ENCODE measurements around the gene KDM8. TPM values are rescaled to one million over a fixed set of nuclear protein-coding genes. Genes with fewer than 3 reads are reported as not detected.
"Not testable (repeated sequence)": the region's sequence is repeated elsewhere in the genome, so short reads cannot be mapped to it uniquely, and the experiment has no call there.

KDM8 gene
- total RNA-seq, 3 donors from 2014 or later (not counting 1 experiment from before 2014, with no cell fraction given): 11.4 to 17.9 (median 17.8) TPM

DNA sequence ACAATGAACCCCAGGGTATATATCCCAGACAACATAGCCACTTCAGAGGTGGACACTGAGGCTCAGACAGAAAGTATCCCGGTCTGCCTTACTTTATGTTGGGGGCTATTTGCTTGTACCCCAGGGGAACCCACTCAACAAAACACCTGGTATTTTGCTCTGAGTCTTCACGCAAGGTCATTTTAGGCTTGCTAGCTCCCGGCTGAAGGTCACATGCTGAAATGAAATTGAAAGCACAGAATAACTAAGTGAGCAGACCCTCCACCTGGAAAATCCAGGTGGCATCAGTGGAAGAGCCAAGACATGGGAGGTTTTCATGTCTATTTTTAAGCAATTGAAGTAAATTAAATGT is 4.1 kb upstream of the KDM8 start:
- no peaks in the 10 kb centered on the region for H3K27me3 ChIP-seq (ENCODE audit: control insufficient read depth, insufficient read depth, low read length)
- Mint-ChIP-seq H3K4me3 (peak overlapping the region; percentile 47), H3K27ac (peak overlapping the region; percentile 86 to 90), H3K9me3 (no peaks in the 10 kb centered on the region), H3K27me3 (ENCODE audit: low read depth in 2 of 2) (no peaks in the 10 kb centered on the region), H3K36me3 (no peaks in the 10 kb centered on the region), H3K4me1 (peaks cover 47 to 54% of the 10 kb centered on the region in 2 donors)
- ATAC-seq (no peak), DNase-seq (no peak)
- H3K36me3 ChIP-seq (ENCODE audit: control insufficient read depth, insufficient read depth, low read length): no peaks in the 10 kb centered on the region
- no peaks in the 10 kb centered on the region for H3K9me3 ChIP-seq (ENCODE audit: control insufficient read depth, insufficient read depth, low read length)
- TF ChIP-seq, protein P1, sequence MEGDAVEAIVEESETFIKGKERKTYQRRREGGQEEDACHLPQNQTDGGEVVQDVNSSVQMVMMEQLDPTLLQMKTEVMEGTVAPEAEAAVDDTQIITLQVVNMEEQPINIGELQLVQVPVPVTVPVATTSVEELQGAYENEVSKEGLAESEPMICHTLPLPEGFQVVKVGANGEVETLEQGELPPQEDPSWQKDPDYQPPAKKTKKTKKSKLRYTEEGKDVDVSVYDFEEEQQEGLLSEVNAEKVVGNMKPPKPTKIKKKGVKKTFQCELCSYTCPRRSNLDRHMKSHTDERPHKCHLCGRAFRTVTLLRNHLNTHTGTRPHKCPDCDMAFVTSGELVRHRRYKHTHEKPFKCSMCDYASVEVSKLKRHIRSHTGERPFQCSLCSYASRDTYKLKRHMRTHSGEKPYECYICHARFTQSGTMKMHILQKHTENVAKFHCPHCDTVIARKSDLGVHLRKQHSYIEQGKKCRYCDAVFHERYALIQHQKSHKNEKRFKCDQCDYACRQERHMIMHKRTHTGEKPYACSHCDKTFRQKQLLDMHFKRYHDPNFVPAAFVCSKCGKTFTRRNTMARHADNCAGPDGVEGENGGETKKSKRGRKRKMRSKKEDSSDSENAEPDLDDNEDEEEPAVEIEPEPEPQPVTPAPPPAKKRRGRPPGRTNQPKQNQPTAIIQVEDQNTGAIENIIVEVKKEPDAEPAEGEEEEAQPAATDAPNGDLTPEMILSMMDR (IDR thresholded peaks at IDR 0.05): no peak
- peaks cover 36% of the 10 kb centered on the region for H3K4me1 ChIP-seq (ENCODE audit: control insufficient read depth, insufficient read depth, low read length)
- no peak overlapping the region for H3K4me3 ChIP-seq (ENCODE audit: low read length)
- intact Hi-C loops (cut with micrococcal nuclease): no loop called here
- 45% methylated on average over 3 of the region's 3 CpGs for WGBS (ENCODE audit: insufficient coverage)
- H3K27ac ChIP-seq (ENCODE audit: low read length): peak overlapping the region; percentile 86

DNA sequence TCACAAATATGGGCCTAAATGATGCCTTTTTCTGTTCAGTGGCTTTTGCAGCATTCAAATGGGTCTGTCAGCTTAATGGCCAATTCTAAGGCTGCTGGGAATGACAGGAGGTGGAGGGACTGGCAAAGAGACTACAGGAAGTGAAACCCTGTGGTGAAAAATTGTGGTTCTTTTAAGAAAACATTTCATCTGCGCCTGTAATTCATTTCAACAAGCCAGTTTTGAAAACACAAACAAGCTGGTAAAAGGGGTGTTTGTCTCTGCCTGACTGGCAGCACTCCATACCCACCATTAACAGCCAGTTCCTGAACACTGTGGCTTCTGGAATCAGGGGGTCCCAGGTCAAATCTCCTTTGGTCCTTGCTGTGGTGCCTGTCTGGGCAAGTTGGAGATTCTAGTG is 3.6 kb upstream of the KDM8 start:
- Histone ChIP-seq H3K9me3 (ENCODE audit: control insufficient read depth, insufficient read depth, low read length) (no peaks in the 10 kb centered on the region), H3K4me3 (ENCODE audit: low read length) (no peak overlapping the region), H3K4me1 (ENCODE audit: control insufficient read depth, insufficient read depth, low read length) (peaks cover 41% of the 10 kb centered on the region), H3K27ac (ENCODE audit: low read length) (peak overlapping the region; percentile 86), H3K27me3 (ENCODE audit: control insufficient read depth, insufficient read depth, low read length) (no peaks in the 10 kb centered on the region), H3K36me3 (ENCODE audit: control insufficient read depth, insufficient read depth, low read length) (no peaks in the 10 kb centered on the region)
- no peak for ATAC-seq
- H3K36me3 Mint-ChIP-seq: no peaks in the 10 kb centered on the region
- H3K27ac Mint-ChIP-seq: peak overlapping the region; percentile 86 to 90
- peaks cover 52 to 58% of the 10 kb centered on the region in 2 donors for H3K4me1 Mint-ChIP-seq
- TF ChIP-seq, protein P1 (IDR thresholded peaks at IDR 0.05): no peak
- 0% methylated on average over 1 of the region's 1 CpG for WGBS (ENCODE audit: insufficient coverage)
- no peaks in the 10 kb centered on the region for H3K27me3 Mint-ChIP-seq (ENCODE audit: low read depth in 2 of 2)
- DNase-seq: peak in 1 of 2 donors; percentile 70
- no peaks in the 10 kb centered on the region for H3K9me3 Mint-ChIP-seq
- peak overlapping the region; percentile 82 for H3K4me3 Mint-ChIP-seq
- intact Hi-C loops (cut with micrococcal nuclease): no loop called here

DNA sequence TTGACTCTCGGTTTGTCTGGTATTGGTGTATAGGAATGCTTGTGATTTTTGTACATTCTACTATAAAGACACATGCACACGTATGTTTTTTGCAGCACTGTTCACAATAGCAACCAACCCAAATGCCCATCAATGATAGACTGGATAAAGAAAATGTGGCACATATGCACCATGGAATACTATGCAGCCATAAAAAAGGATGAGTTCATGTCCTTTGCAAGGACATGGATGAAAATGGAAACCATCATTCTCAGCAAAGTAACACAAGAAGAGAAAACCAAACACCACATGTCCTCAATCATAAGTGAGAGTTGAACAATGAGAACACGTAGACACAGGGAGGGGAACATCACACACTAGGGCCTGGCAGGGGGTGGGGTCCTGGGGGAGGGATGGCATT is 2.4 kb upstream of the KDM8 start:
- H3K9me3 ChIP-seq (ENCODE audit: control insufficient read depth, insufficient read depth, low read length); DNase-seq; H3K27me3 ChIP-seq (ENCODE audit: control insufficient read depth, insufficient read depth, low read length); H3K36me3 ChIP-seq (ENCODE audit: control insufficient read depth, insufficient read depth, low read length); H3K4me3 ChIP-seq (ENCODE audit: low read length); H3K36me3 Mint-ChIP-seq; ATAC-seq; intact Hi-C loops (cut with micrococcal nuclease); H3K9me3 Mint-ChIP-seq; H3K27ac ChIP-seq (ENCODE audit: low read length); H3K27me3 Mint-ChIP-seq (ENCODE audit: low read depth in 2 of 2): not testable (repeated sequence)
- WGBS (ENCODE audit: insufficient coverage): no CpG with 5 or more reads among the region's 3 CpGs
- peaks cover 40% of the 10 kb centered on the region for H3K4me1 ChIP-seq (ENCODE audit: control insufficient read depth, insufficient read depth, low read length)
- H3K4me1 Mint-ChIP-seq: peaks cover 52 to 54% of the 10 kb centered on the region in 2 donors
- peak overlapping the region; percentile 86 to 90 for H3K27ac Mint-ChIP-seq
- H3K4me3 Mint-ChIP-seq: peak overlapping the region; percentile 82

DNA sequence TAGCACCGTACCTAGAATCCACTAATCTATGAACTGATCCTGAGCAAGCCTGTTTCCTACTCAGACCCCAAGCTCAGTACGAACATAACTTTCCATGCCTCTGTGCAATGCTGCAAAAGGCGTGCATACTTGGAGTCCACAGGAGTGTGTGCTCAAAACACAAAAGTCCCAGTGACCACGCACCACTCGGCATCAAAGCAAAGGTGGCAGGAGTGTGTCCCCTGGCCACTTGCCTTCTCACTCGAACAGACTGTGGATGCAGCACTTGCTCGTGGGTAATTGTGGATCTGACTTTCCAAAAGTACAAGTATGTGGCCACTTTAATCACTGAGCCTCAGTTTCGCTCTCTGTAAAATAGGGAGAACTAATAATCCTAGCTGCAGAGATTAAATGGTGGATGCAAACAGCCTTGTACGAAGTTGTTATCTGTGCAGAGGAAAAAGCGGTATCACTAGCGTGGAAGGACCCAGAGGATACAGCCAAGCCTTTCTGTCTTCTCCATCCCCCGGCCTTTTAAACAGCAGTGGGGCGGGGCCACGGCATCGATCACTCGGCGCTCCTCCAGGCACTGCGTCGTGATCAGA is 311 bp upstream of the KDM8 start:
- intact Hi-C loops (cut with micrococcal nuclease): loop anchor here (2.0 kb wide), 1 partner anchor 34 kb away; no protein-coding TSS in a partner anchor
- Mint-ChIP-seq H3K9me3 (no peaks in the 10 kb centered on the region), H3K4me3 (peak overlapping the region; percentile 97), H3K27me3 (ENCODE audit: low read depth in 2 of 2) (no peaks in the 10 kb centered on the region), H3K4me1 (peaks cover 46 to 52% of the 10 kb centered on the region in 2 donors), H3K36me3 (no peaks in the 10 kb centered on the region), H3K27ac (peak overlapping the region; percentile 96 to 98)
- H3K36me3 ChIP-seq (ENCODE audit: control insufficient read depth, insufficient read depth, low read length): no peaks in the 10 kb centered on the region
- peak overlapping the region; percentile 97 for H3K4me3 ChIP-seq (ENCODE audit: low read length)
- H3K27me3 ChIP-seq (ENCODE audit: control insufficient read depth, insufficient read depth, low read length): no peaks in the 10 kb centered on the region
- peaks cover 36% of the 10 kb centered on the region for H3K4me1 ChIP-seq (ENCODE audit: control insufficient read depth, insufficient read depth, low read length)
- no peaks in the 10 kb centered on the region for H3K9me3 ChIP-seq (ENCODE audit: control insufficient read depth, insufficient read depth, low read length)
- peak overlapping the region; percentile 99 for H3K27ac ChIP-seq (ENCODE audit: low read length)
- ATAC-seq (peak; percentile 79 to 90 (median 79)), DNase-seq (peak in 1 of 2 donors; percentile 94)
- TF ChIP-seq, protein P1 (IDR thresholded peaks at IDR 0.05): no peak
- WGBS (ENCODE audit: insufficient coverage): 25% methylated on average over 19 of the region's 19 CpGs
